IMR-90 (cell line): ENCODE data around the gene PELI1. TPM values are rescaled to one million over a fixed set of nuclear protein-coding genes. Genes with fewer than 3 reads are reported as not detected.

Source experiments
- ATAC-seq: fragments of 200-7000 bp; cut with Tn5 transposase; 2 replicates; pipeline ENCODE4 v1.9.1; 2020; ENCODE audit warnings: low read depth, mild to moderate bottlenecking, moderate library complexity
- BruUV-seq: library from RNA; stranded (reverse); fragments of 400-500 nt; replicated peaks from 2 replicates; lab custom pipeline; 2021; lab: Mats Ljungman, UMichigan
- CTCF ChIA-PET: fragments of 300-600 bp; formaldehyde crosslinking; extraction: SDS; loops from one replicate; lab custom pipeline; 2021; ENCODE audit warnings: antibody characterized with exemption; lab: Yijun Ruan, JAX
- POLR2A ChIA-PET: fragments of 300-600 bp; sonication (Branson Sonifier 250); formaldehyde crosslinking; loops from one replicate; lab custom pipeline; 2022; ENCODE audit warnings: antibody characterized with exemption; ENCODE audit not compliant: unreplicated experiment; lab: Charles Lee
- DNase-seq: peaks from one replicate; pipeline ENCODE4 v3.0.0; 2013
- H2AFZ ChIP-seq: replicated peaks from 2 replicates; pipeline ENCODE3; 2013; ENCODE audit warnings: low read length, mild to moderate bottlenecking; ENCODE audit not compliant: poor library complexity
- H2AK5ac ChIP-seq: 2 replicates; pipeline ENCODE4 v1.6.1; 2013; ENCODE audit warnings: low read depth, low read length, inconsistent platforms
- H2AK9ac ChIP-seq: replicated peaks from 2 replicates; pipeline ENCODE3; 2013; ENCODE audit warnings: mild to moderate bottlenecking, low read depth, low read length, moderate library complexity; ENCODE audit not compliant: poor library complexity
- H2BK120ac ChIP-seq: 2 replicates; pipeline ENCODE4 v1.6.1; 2013; ENCODE audit warnings: low read depth, low read length, inconsistent platforms
- H2BK15ac ChIP-seq: 3 replicates; pipeline ENCODE4 v1.6.1; 2013; ENCODE audit warnings: low read depth, low read length, inconsistent platforms
- H2BK20ac ChIP-seq: 2 replicates; pipeline ENCODE4 v1.6.1; 2013; ENCODE audit warnings: low read depth, mild to moderate bottlenecking, inconsistent platforms, low read length, moderate library complexity
- H2BK5ac ChIP-seq: 2 replicates; pipeline ENCODE4 v1.6.1; 2013; ENCODE audit warnings: mild to moderate bottlenecking, low read depth, low read length, inconsistent platforms; ENCODE audit not compliant: poor library complexity, severe bottlenecking
- H3K14ac ChIP-seq: replicated peaks from 2 replicates; pipeline ENCODE4 v1.6.1; 2013; ENCODE audit warnings: low read depth, low read length, inconsistent platforms
- H3K18ac ChIP-seq: 2 replicates; pipeline ENCODE4 v1.6.1; 2013; ENCODE audit warnings: low read depth, low read length, control low read depth
- H3K23ac ChIP-seq: 2 replicates; pipeline ENCODE4 v1.6.1; 2013; ENCODE audit warnings: low read depth, low read length, inconsistent platforms
- H3K27ac ChIP-seq: 2 replicates; pipeline ENCODE4 v1.5.1; 2013; ENCODE audit warnings: mild to moderate bottlenecking, control low read depth, low read length; ENCODE audit not compliant: insufficient read depth
- H3K27me3 ChIP-seq: 2 replicates; pipeline ENCODE4 v1.6.1; 2013; ENCODE audit warnings: low read length; ENCODE audit not compliant: control insufficient read depth, insufficient read depth
- H3K36me3 ChIP-seq: 2 replicates; pipeline ENCODE4 v1.6.1; 2013; ENCODE audit warnings: low read length, mixed read lengths; ENCODE audit not compliant: control insufficient read depth, insufficient read depth
- H3K4ac ChIP-seq: 2 replicates; pipeline ENCODE4 v1.6.1; 2013; ENCODE audit warnings: low read depth, low read length, inconsistent platforms
- H3K4me1 ChIP-seq: 2 replicates; pipeline ENCODE4 v1.6.1; 2013; ENCODE audit warnings: low read length, mixed read lengths; ENCODE audit not compliant: control insufficient read depth, insufficient read depth
- H3K4me2 ChIP-seq: 2 replicates; pipeline ENCODE4 v1.6.1; 2013; ENCODE audit warnings: low read depth, mild to moderate bottlenecking, control low read depth, low read length, moderate library complexity
- H3K4me3 ChIP-seq: 2 replicates; pipeline ENCODE4 v1.5.1; 2013; ENCODE audit warnings: low read depth, mild to moderate bottlenecking, control low read depth, low read length, moderate library complexity; ENCODE audit not compliant: insufficient read depth
- H3K56ac ChIP-seq: 2 replicates; pipeline ENCODE4 v1.6.1; 2013; ENCODE audit warnings: low read length, inconsistent platforms; ENCODE audit not compliant: insufficient read depth; ENCODE audit errors: extremely low read depth
- H3K79me1 ChIP-seq, 2 experiments: 2 replicates each; pipeline ENCODE4 v1.6.1; 2013; ENCODE audit warnings: low read length in 2 of 2, inconsistent platforms in 1 of 2, low read depth in 1 of 2
- H3K9ac ChIP-seq: 2 replicates; pipeline ENCODE4 v1.6.1; 2013; ENCODE audit warnings: low read depth, low read length, control low read depth
- H3K9me1 ChIP-seq: 2 replicates; pipeline ENCODE4 v1.6.1; 2013; ENCODE audit warnings: low read length, inconsistent platforms; ENCODE audit not compliant: insufficient read depth
- H3K9me3 ChIP-seq: 2 replicates; pipeline ENCODE4 v1.6.1; 2013; ENCODE audit warnings: low read length; ENCODE audit not compliant: control insufficient read depth, insufficient read depth
- H4K20me1 ChIP-seq: 2 replicates; pipeline ENCODE4 v1.6.1; 2013; ENCODE audit warnings: low read length, inconsistent platforms; ENCODE audit not compliant: insufficient read depth
- H4K5ac ChIP-seq: 2 replicates; pipeline ENCODE4 v1.6.1; 2013; ENCODE audit warnings: mild to moderate bottlenecking, low read depth, low read length, control low read depth
- H4K8ac ChIP-seq, 2 experiments: 2 replicates each; pipeline ENCODE4 v1.6.1; 2013; ENCODE audit warnings: low read depth in 2 of 2, low read length in 2 of 2, control low read depth in 1 of 2, inconsistent platforms in 1 of 2
- H4K91ac ChIP-seq: 2 replicates; pipeline ENCODE4 v1.6.1; 2013; ENCODE audit warnings: low read depth, low read length, inconsistent platforms; ENCODE audit not compliant: insufficient read depth
- BHLHE40 ChIP-seq: fragments of 150-350 bp; IDR thresholded peaks from 2 replicates; pipeline ENCODE4 v1.6.1; 2016; ENCODE audit warnings: mild to moderate bottlenecking, low read depth, low read length
- CEBPB ChIP-seq: IDR thresholded peaks from 2 replicates; pipeline ENCODE4 v1.6.1; 2012; ENCODE audit warnings: low read depth, low read length, improper control_type of control experiment
- CHD1 ChIP-seq: IDR thresholded peaks from 2 replicates; pipeline ENCODE4 v1.6.1; 2012; ENCODE audit warnings: low read depth, low read length, improper control_type of control experiment
- FOS ChIP-seq: fragments of 150-350 bp; IDR thresholded peaks from 2 replicates; pipeline ENCODE4 v1.6.1; 2016; ENCODE audit warnings: low read depth, low read length
- POLR2A ChIP-seq: IDR thresholded peaks from 2 replicates; pipeline ENCODE4 v1.6.1; 2012; ENCODE audit warnings: mild to moderate bottlenecking, low read depth, low read length
- RAD21 ChIP-seq: IDR thresholded peaks from 2 replicates; pipeline ENCODE4 v1.6.1; 2012; ENCODE audit warnings: low read length, improper control_type of control experiment
- RCOR1 ChIP-seq: IDR thresholded peaks from 2 replicates; pipeline ENCODE4 v1.6.1; 2012; ENCODE audit warnings: mild to moderate bottlenecking, low read length, improper control_type of control experiment; ENCODE audit not compliant: insufficient replicate concordance
- RFX5 ChIP-seq: IDR thresholded peaks from 2 replicates; pipeline ENCODE4 v1.8.0; 2012; ENCODE audit warnings: low read depth, mild to moderate bottlenecking, low read length, moderate library complexity
- SMC3 ChIP-seq: fragments of 150-350 bp; IDR thresholded peaks from 2 replicates; pipeline ENCODE4 v1.6.1; 2016; ENCODE audit warnings: low read depth, mild to moderate bottlenecking, antibody characterized with exemption, low read length, moderate library complexity
- WGBS, 2 experiments: methylation state at CpG; one replicate each; pipeline versions ENCODE4 v1.1.5 to v1.1.7; 2013; ENCODE audit warnings: missing lambda C conversion rate in 2 of 2; ENCODE audit not compliant: insufficient read length in 1 of 2; ENCODE audit errors: extremely low coverage in 2 of 2; 5-methylcytosine and 5-hydroxymethylcytosine counted together
- dilution Hi-C: fragments of 300-500 bp; cut with HindIII; formaldehyde crosslinking; loops from one replicate; pipeline ENCODE4 v1.14.3; 2018; ENCODE audit warnings: low sequenced_read_pairs; ENCODE audit not compliant: unreplicated experiment
- in situ Hi-C: fragments of 300-500 bp; cut with MboI; formaldehyde crosslinking; loops from 3 replicates; pipeline ENCODE4 v1.14.3; 2019; ENCODE audit warnings: low sequenced_read_pairs, inconsistent platforms, mixed read lengths
- intact Hi-C: fragments of 100-400 bp; cut with micrococcal nuclease; formaldehyde crosslinking; loops from 2 replicates; pipeline ENCODE4 v1.10.0; 2022
- polyA plus RNA-seq, 3 experiments: library from polyadenylated mRNA; depleted of rRNA; stranded (reverse); fragments of >200 nt; gene quantifications; 2 replicates each; pipeline ENCODE4 v1.2.3, GENCODE V29; 2012; ENCODE audit warnings: low replicate concordance in 1 of 3
- total RNA-seq: library from RNA; depleted of rRNA; stranded (reverse); fragments of >200 nt; gene quantifications from 2 replicates; pipeline ENCODE4 v1.2.3, GENCODE V29; 2012
- TF ChIP-seq, protein P1 (sequence below): fragments of 150-350 bp; IDR thresholded peaks from 2 replicates; pipeline ENCODE4 v1.6.1; 2017; ENCODE audit warnings: mild to moderate bottlenecking, antibody characterized with exemption, low read length, low read depth

PELI1 gene
- total and polyA plus RNA-seq, 2 of the 4 experiments (the other 2 are of a cell fraction), result 2.2 to 2.5 TPM

DNA sequence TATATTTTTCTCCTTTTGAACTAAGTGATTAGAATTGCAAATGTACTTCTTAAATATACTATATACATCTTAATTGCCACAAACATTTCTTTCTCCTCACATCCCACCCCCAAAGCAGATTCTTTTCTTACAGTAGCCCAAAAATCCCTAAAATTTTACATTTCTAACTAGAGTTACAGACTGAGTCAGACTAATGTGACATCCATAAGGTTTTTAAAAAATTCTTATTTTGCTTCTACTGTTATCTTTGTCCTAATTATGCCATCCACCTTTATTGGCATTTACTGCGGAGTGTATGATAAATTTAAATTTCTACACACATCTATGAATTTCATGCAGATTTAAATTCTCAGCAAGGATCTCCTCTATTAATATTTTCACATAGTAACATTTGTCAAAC is 15.8 kb downstream of the PELI1 start:
- no peak overlapping the region for H3K23ac ChIP-seq
- H3K79me1 ChIP-seq, result peaks cover 0 to 3% of the 10 kb centered on the region in 2 experiments; a peak in 1 of 4 replicates
- TF ChIP-seq CEBPB (no peak), CHD1 (no peak), FOS (no peak), SMC3 (no peak), POLR2A (no peak), RCOR1 (no peak), BHLHE40 (no peak), RFX5 (no peak), RAD21 (no peak)
- TF ChIP-seq, protein P1, sequence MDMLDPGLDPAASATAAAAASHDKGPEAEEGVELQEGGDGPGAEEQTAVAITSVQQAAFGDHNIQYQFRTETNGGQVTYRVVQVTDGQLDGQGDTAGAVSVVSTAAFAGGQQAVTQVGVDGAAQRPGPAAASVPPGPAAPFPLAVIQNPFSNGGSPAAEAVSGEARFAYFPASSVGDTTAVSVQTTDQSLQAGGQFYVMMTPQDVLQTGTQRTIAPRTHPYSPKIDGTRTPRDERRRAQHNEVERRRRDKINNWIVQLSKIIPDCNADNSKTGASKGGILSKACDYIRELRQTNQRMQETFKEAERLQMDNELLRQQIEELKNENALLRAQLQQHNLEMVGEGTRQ, result no peak
- no peak overlapping the region for H3K56ac ChIP-seq
- H4K5ac ChIP-seq, result no peak overlapping the region
- no peak overlapping the region for H4K8ac ChIP-seq
- no peak overlapping the region for H2BK20ac ChIP-seq
- no peaks in the 10 kb centered on the region for H3K36me3 ChIP-seq
- H3K4ac ChIP-seq, result no peak overlapping the region
- no peaks in the 10 kb centered on the region for H3K9me1 ChIP-seq
- H2AK5ac ChIP-seq, result no peak overlapping the region
- H3K14ac ChIP-seq, result no peak overlapping the region
- WGBS, 2 experiments, result no CpG with 5 or more reads among the region's 1 CpG
- H3K9ac ChIP-seq, result no peak overlapping the region
- H2AK9ac ChIP-seq, result no peak overlapping the region
- BruUV-seq, result no TSS peak
- intact Hi-C loops (no loop called here), dilution Hi-C loops (no loop called here), in situ Hi-C loops (no loop called here)
- H2BK120ac ChIP-seq, result no peak overlapping the region
- H3K4me1 ChIP-seq, result no peaks in the 10 kb centered on the region
- H4K20me1 ChIP-seq, result no peaks in the 10 kb centered on the region
- DNase-seq (no peak), ATAC-seq (no peak)
- H3K4me2 ChIP-seq, result no peak overlapping the region
- POLR2A ChIA-PET, result no interaction called here
- H3K27ac ChIP-seq, result no peak overlapping the region
- no peak overlapping the region for H3K18ac ChIP-seq
- no peak overlapping the region for H3K4me3 ChIP-seq
- H3K27me3 ChIP-seq, result no peaks in the 10 kb centered on the region
- no peak overlapping the region for H2BK5ac ChIP-seq
- CTCF ChIA-PET, result no interaction called here
- no peaks in the 10 kb centered on the region for H3K9me3 ChIP-seq
- H2AFZ ChIP-seq, result no peak overlapping the region
- no peak overlapping the region for H4K91ac ChIP-seq
- no peak overlapping the region for H2BK15ac ChIP-seq
